ENCODE measurements around the gene CMTR1.

Gene CMTR1

GRCh38 chr6:37460805-37461204 is 27.8 kb downstream of the CMTR1 start:
- Histone ChIP-seq H3K9me3 (ENCODE audit: insufficient read depth, low read length) (no peaks in the 10 kb centered on the region), H3K9ac (ENCODE audit: insufficient read length, low read depth) (no peak overlapping the region), H3K4me1 (ENCODE audit: insufficient read depth, insufficient read length) (no peaks in the 10 kb centered on the region), H3K4me3 (ENCODE audit: insufficient read length, low read depth) (no peak overlapping the region), H3K27me3 (ENCODE audit: insufficient read depth, insufficient read length) (no peaks in the 10 kb centered on the region), H3K36me3 (ENCODE audit: insufficient read depth, insufficient read length, low read length) (peaks cover 54% of the 10 kb centered on the region)
- peak; percentile 5 for DNase-seq (ENCODE audit: low read depth, low spot score)
- no peak for TF ChIP-seq YY1 (IDR thresholded peaks at IDR 0.05; ENCODE audit: insufficient read depth, insufficient read length)
- TF ChIP-seq SUZ12 (IDR thresholded peaks at IDR 0.05; ENCODE audit: extremely low read depth, insufficient read depth, insufficient read length) = no peak
- TF ChIP-seq ZNF274 (IDR thresholded peaks at IDR 0.05; ENCODE audit: low read depth, low read length) = no peak

GRCh38 chr6:37463110-37463509 is 30.1 kb downstream of the CMTR1 start:
- H3K36me3 ChIP-seq (ENCODE audit: insufficient read depth, insufficient read length, low read length) = peaks cover 48% of the 10 kb centered on the region

GRCh38 chr6:37467718-37468117 is 34.7 kb downstream of the CMTR1 start:
- Histone ChIP-seq H3K36me3 (ENCODE audit: insufficient read depth, insufficient read length, low read length) (peaks cover 34% of the 10 kb centered on the region), H3K9ac (ENCODE audit: insufficient read length, low read depth) (no peak overlapping the region), H3K9me3 (ENCODE audit: insufficient read depth, low read length) (no peaks in the 10 kb centered on the region), H3K4me3 (ENCODE audit: insufficient read length, low read depth) (no peak overlapping the region), H3K4me1 (ENCODE audit: insufficient read depth, insufficient read length) (no peaks in the 10 kb centered on the region), H3K27me3 (ENCODE audit: insufficient read depth, insufficient read length) (no peaks in the 10 kb centered on the region)
- TF ChIP-seq YY1 (IDR thresholded peaks at IDR 0.05; ENCODE audit: insufficient read depth, insufficient read length) (no peak), SUZ12 (IDR thresholded peaks at IDR 0.05; ENCODE audit: extremely low read depth, insufficient read depth, insufficient read length) (no peak)
- no peak for DNase-seq (ENCODE audit: low read depth, low spot score)

More at GRCh38 chr6:37463110-37463509, 30.1 kb downstream of the CMTR1 start:
- no peak for DNase-seq (ENCODE audit: low read depth, low spot score)
- H3K27me3 ChIP-seq (ENCODE audit: insufficient read depth, insufficient read length) = no peaks in the 10 kb centered on the region
- no peaks in the 10 kb centered on the region for H3K9me3 ChIP-seq (ENCODE audit: insufficient read depth, low read length)
- no peak overlapping the region for H3K4me3 ChIP-seq (ENCODE audit: insufficient read length, low read depth)
- TF ChIP-seq ZNF274 (IDR thresholded peaks at IDR 0.05; ENCODE audit: low read depth, low read length) (no peak), SUZ12 (IDR thresholded peaks at IDR 0.05; ENCODE audit: extremely low read depth, insufficient read depth, insufficient read length) (no peak), YY1 (IDR thresholded peaks at IDR 0.05; ENCODE audit: insufficient read depth, insufficient read length) (no peak)
- H3K9ac ChIP-seq (ENCODE audit: insufficient read length, low read depth) = no peak overlapping the region
- no peaks in the 10 kb centered on the region for H3K4me1 ChIP-seq (ENCODE audit: insufficient read depth, insufficient read length)

GRCh38 chr6:37473364-37474095 is 40.5 kb downstream of the CMTR1 start:
- H3K36me3 ChIP-seq (ENCODE audit: insufficient read depth, insufficient read length, low read length) = peaks cover 77% of the 10 kb centered on the region
- no peak for DNase-seq (ENCODE audit: low read depth, low spot score)
- TF ChIP-seq SUZ12 (IDR thresholded peaks at IDR 0.05; ENCODE audit: extremely low read depth, insufficient read depth, insufficient read length) (no peak), ZNF274 (IDR thresholded peaks at IDR 0.05; ENCODE audit: low read depth, low read length) (no peak), YY1 (IDR thresholded peaks at IDR 0.05; ENCODE audit: insufficient read depth, insufficient read length) (no peak)

GRCh38 chr6:37474316-37474715 is 41.3 kb downstream of the CMTR1 start:
- Histone ChIP-seq H3K4me3 (ENCODE audit: insufficient read length, low read depth) (no peak overlapping the region), H3K36me3 (ENCODE audit: insufficient read depth, insufficient read length, low read length) (peaks cover 85% of the 10 kb centered on the region), H3K9ac (ENCODE audit: insufficient read length, low read depth) (no peak overlapping the region), H3K27me3 (ENCODE audit: insufficient read depth, insufficient read length) (no peaks in the 10 kb centered on the region), H3K9me3 (ENCODE audit: insufficient read depth, low read length) (no peaks in the 10 kb centered on the region), H3K4me1 (ENCODE audit: insufficient read depth, insufficient read length) (peaks cover 2% of the 10 kb centered on the region)
- TF ChIP-seq SUZ12 (IDR thresholded peaks at IDR 0.05; ENCODE audit: extremely low read depth, insufficient read depth, insufficient read length) = no peak
- TF ChIP-seq YY1 (IDR thresholded peaks at IDR 0.05; ENCODE audit: insufficient read depth, insufficient read length) = no peak
- no peak for TF ChIP-seq ZNF274 (IDR thresholded peaks at IDR 0.05; ENCODE audit: low read depth, low read length)
- no peak for DNase-seq (ENCODE audit: low read depth, low spot score)

More at GRCh38 chr6:37473364-37474095, 40.5 kb downstream of the CMTR1 start:
- peaks cover 2% of the 10 kb centered on the region for H3K4me1 ChIP-seq (ENCODE audit: insufficient read depth, insufficient read length)
- H3K9me3 ChIP-seq (ENCODE audit: insufficient read depth, low read length) = no peaks in the 10 kb centered on the region
- no peak overlapping the region for H3K9ac ChIP-seq (ENCODE audit: insufficient read length, low read depth)
- no peaks in the 10 kb centered on the region for H3K27me3 ChIP-seq (ENCODE audit: insufficient read depth, insufficient read length)
- H3K4me3 ChIP-seq (ENCODE audit: insufficient read length, low read depth) = no peak overlapping the region

GRCh38 chr6:37477191-37477590 is 44.2 kb downstream of the CMTR1 start:
- peaks cover 94% of the 10 kb centered on the region for H3K36me3 ChIP-seq (ENCODE audit: insufficient read depth, insufficient read length, low read length)
- no peak for TF ChIP-seq ZNF274 (IDR thresholded peaks at IDR 0.05; ENCODE audit: low read depth, low read length)
- H3K9me3 ChIP-seq (ENCODE audit: insufficient read depth, low read length) = no peaks in the 10 kb centered on the region
- H3K27me3 ChIP-seq (ENCODE audit: insufficient read depth, insufficient read length) = no peaks in the 10 kb centered on the region
- no peak overlapping the region for H3K4me3 ChIP-seq (ENCODE audit: insufficient read length, low read depth)
- DNase-seq (ENCODE audit: low read depth, low spot score) = no peak
- no peak overlapping the region for H3K9ac ChIP-seq (ENCODE audit: insufficient read length, low read depth)
- H3K4me1 ChIP-seq (ENCODE audit: insufficient read depth, insufficient read length) = peaks cover 4% of the 10 kb centered on the region

GRCh38 chr6:37477656-37478435 is 44.8 kb downstream of the CMTR1 start:
- TF ChIP-seq ZNF274 (IDR thresholded peaks at IDR 0.05; ENCODE audit: low read depth, low read length) = no peak
- TF ChIP-seq YY1 (IDR thresholded peaks at IDR 0.05; ENCODE audit: insufficient read depth, insufficient read length) = no peak
- TF ChIP-seq SUZ12 (IDR thresholded peaks at IDR 0.05; ENCODE audit: extremely low read depth, insufficient read depth, insufficient read length) = no peak
- no peak overlapping the region for H3K9ac ChIP-seq (ENCODE audit: insufficient read length, low read depth)
- H3K9me3 ChIP-seq (ENCODE audit: insufficient read depth, low read length) = no peaks in the 10 kb centered on the region
- H3K4me1 ChIP-seq (ENCODE audit: insufficient read depth, insufficient read length) = peaks cover 4% of the 10 kb centered on the region
- DNase-seq (ENCODE audit: low read depth, low spot score) = no peak
- peaks cover 94% of the 10 kb centered on the region for H3K36me3 ChIP-seq (ENCODE audit: insufficient read depth, insufficient read length, low read length)
- H3K27me3 ChIP-seq (ENCODE audit: insufficient read depth, insufficient read length) = no peaks in the 10 kb centered on the region
- no peak overlapping the region for H3K4me3 ChIP-seq (ENCODE audit: insufficient read length, low read depth)

All from NT2/D1 (cell line).